Fibroblast of lung (primary cell): Measurements from ENCODE around the gene TUBGCP3. TPM values are rescaled to one million over a fixed set of nuclear protein-coding genes. Genes with fewer than 3 reads are reported as not detected.

ENCODE experiments used
- DNase-seq, 2 donors: peaks; one replicate each; pipeline versions ENCODE4 v3.0.0 to v3.0.0-alpha.2; 2010; ENCODE audit warnings: low read depth in 2 of 2
- H2AFZ ChIP-seq: 2 replicates; pipeline ENCODE4 v1.5.1; 2012; ENCODE audit warnings: low read length, control low read depth, inconsistent platforms
- H3K27ac ChIP-seq: 2 replicates; pipeline ENCODE4 v1.5.1; 2011; ENCODE audit warnings: low read length, control low read depth; ENCODE audit not compliant: insufficient read depth
- H3K27me3 ChIP-seq: 2 replicates; pipeline ENCODE4 v1.5.1; 2011; ENCODE audit warnings: mild to moderate bottlenecking, low read length; ENCODE audit not compliant: control insufficient read depth, insufficient read depth
- H3K36me3 ChIP-seq: 2 replicates; pipeline ENCODE4 v1.5.1; 2011; ENCODE audit warnings: low read length; ENCODE audit not compliant: control insufficient read depth, insufficient read depth
- H3K4me1 ChIP-seq: 2 replicates; pipeline ENCODE4 v1.5.1; 2011; ENCODE audit warnings: low read length; ENCODE audit not compliant: control insufficient read depth, insufficient read depth; ENCODE audit errors: extremely low read depth
- H3K4me2 ChIP-seq: 2 replicates; pipeline ENCODE4 v1.5.1; 2011; ENCODE audit warnings: low read length, control low read depth; ENCODE audit not compliant: insufficient read depth; ENCODE audit errors: extremely low read depth
- H3K4me3 ChIP-seq, 4 experiments: fragments of 200-600 bp in 1 of 4; sonication (generic) in 1 of 4; replicated peaks in 1 of 4; 2 replicates each; pipeline ENCODE4 v1.5.1; 2011 to 2016; ENCODE audit warnings: low read length in 4 of 4, low read depth in 3 of 4, mild to moderate bottlenecking in 3 of 4, control low read depth in 2 of 4, inconsistent platforms in 1 of 4, mixed read lengths in 1 of 4; ENCODE audit not compliant: insufficient read depth in 1 of 4; ENCODE audit errors: control extremely low read depth in 1 of 4
- H3K79me2 ChIP-seq: 2 replicates; pipeline ENCODE4 v1.5.1; 2012; ENCODE audit warnings: mild to moderate bottlenecking, low read length, inconsistent platforms; ENCODE audit not compliant: control insufficient read depth, insufficient read depth
- H3K9ac ChIP-seq: 2 replicates; pipeline ENCODE4 v1.5.1; 2011; ENCODE audit warnings: mild to moderate bottlenecking, low read length, control low read depth; ENCODE audit not compliant: insufficient read depth
- H3K9me3 ChIP-seq: 2 replicates; pipeline ENCODE4 v1.5.1; 2012; ENCODE audit warnings: low read depth, low read length; ENCODE audit not compliant: control insufficient read depth, insufficient read depth
- H4K20me1 ChIP-seq: 2 replicates; pipeline ENCODE4 v1.5.1; 2011; ENCODE audit warnings: low read length; ENCODE audit not compliant: control insufficient read depth, insufficient read depth; ENCODE audit errors: extremely low read depth
- EZH2 ChIP-seq: IDR thresholded peaks from 2 replicates; pipeline ENCODE4 v1.5.1; 2012; ENCODE audit warnings: low read length, control low read depth, mild to moderate bottlenecking; ENCODE audit errors: missing control alignments
- polyA plus RNA-seq, 2 donors: library from polyadenylated mRNA; depleted of rRNA in 1 of 2; stranded (reverse) in 1 of 2; unstranded in 1 of 2; fragments of >200 nt; gene quantifications; 2 replicates each; pipeline ENCODE4 v1.2.1, GENCODE V29; 2011 to 2012; ENCODE audit warnings: missing spikeins in 1 of 2
- total RNA-seq: library from RNA; depleted of rRNA; stranded (reverse); fragments of >200 nt; gene quantifications from 2 replicates; pipeline ENCODE4 v1.2.1, GENCODE V29; 2014
- TF ChIP-seq, protein P1 (sequence below), 2 donors: IDR thresholded peaks in 1 of 2; conservative IDR thresholded peaks in 1 of 2; 1 replicate in 1 of 2; 2 replicates in 1 of 2; pipeline ENCODE4 v1.5.1; 2011 to 2012; ENCODE audit warnings: low read length in 2 of 2, control low read depth in 1 of 2, inconsistent platforms in 1 of 2, low read depth in 1 of 2, mild to moderate bottlenecking in 1 of 2

Gene TUBGCP3
- total and polyA plus RNA-seq, 2 donors (not counting 1 experiment from before 2014, with no cell fraction given) = 14.5 to 17.2 TPM

DNA sequence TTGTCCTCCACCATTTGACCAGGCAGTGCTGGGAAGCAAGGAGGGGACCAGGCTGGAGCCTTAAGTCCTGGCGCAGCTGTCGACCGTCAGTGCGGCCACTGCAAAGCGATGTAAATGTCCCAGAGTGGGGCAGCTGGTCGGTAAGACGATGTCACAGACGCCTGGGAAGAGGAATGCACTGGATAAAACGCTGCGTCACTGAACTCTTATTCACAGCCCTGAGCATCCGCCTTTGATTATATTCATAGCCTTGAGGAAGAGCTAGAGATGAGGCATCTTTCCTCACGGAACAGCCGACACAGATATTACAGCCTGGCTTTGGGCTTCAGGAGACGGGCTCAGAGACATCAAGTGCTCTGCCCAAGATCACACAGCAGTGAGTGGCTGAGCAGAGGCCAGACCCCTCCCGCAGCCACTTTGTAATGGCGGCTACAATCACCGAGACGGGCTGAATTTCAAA is 17.6 kb upstream of the TUBGCP3 start:
- no peaks in the 10 kb centered on the region for H3K4me1 ChIP-seq
- no peaks in the 10 kb centered on the region for H3K9me3 ChIP-seq
- peak overlapping the region; percentile 75 for H2AFZ ChIP-seq
- DNase-seq = peak in 1 of 2 donors; percentile 11
- no peaks in the 10 kb centered on the region for H3K79me2 ChIP-seq
- no peak for TF ChIP-seq EZH2
- TF ChIP-seq, protein P1, sequence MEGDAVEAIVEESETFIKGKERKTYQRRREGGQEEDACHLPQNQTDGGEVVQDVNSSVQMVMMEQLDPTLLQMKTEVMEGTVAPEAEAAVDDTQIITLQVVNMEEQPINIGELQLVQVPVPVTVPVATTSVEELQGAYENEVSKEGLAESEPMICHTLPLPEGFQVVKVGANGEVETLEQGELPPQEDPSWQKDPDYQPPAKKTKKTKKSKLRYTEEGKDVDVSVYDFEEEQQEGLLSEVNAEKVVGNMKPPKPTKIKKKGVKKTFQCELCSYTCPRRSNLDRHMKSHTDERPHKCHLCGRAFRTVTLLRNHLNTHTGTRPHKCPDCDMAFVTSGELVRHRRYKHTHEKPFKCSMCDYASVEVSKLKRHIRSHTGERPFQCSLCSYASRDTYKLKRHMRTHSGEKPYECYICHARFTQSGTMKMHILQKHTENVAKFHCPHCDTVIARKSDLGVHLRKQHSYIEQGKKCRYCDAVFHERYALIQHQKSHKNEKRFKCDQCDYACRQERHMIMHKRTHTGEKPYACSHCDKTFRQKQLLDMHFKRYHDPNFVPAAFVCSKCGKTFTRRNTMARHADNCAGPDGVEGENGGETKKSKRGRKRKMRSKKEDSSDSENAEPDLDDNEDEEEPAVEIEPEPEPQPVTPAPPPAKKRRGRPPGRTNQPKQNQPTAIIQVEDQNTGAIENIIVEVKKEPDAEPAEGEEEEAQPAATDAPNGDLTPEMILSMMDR (conservative IDR thresholded peaks at IDR 0.05 in 1 of 2, IDR thresholded peaks at IDR 0.05 in 1 of 2; ENCODE audit: low read depth in 1 of 2, low read length in 2 of 2) = no peak
- no peak overlapping the region for H3K27ac ChIP-seq
- H3K4me3 ChIP-seq = peak overlapping the region; percentile 51 to 69 (median 58)
- no peak overlapping the region for H3K9ac ChIP-seq
- H4K20me1 ChIP-seq = no peaks in the 10 kb centered on the region
- H3K36me3 ChIP-seq = no peaks in the 10 kb centered on the region
- no peaks in the 10 kb centered on the region for H3K27me3 ChIP-seq
- peak overlapping the region; percentile 77 for H3K4me2 ChIP-seq

DNA sequence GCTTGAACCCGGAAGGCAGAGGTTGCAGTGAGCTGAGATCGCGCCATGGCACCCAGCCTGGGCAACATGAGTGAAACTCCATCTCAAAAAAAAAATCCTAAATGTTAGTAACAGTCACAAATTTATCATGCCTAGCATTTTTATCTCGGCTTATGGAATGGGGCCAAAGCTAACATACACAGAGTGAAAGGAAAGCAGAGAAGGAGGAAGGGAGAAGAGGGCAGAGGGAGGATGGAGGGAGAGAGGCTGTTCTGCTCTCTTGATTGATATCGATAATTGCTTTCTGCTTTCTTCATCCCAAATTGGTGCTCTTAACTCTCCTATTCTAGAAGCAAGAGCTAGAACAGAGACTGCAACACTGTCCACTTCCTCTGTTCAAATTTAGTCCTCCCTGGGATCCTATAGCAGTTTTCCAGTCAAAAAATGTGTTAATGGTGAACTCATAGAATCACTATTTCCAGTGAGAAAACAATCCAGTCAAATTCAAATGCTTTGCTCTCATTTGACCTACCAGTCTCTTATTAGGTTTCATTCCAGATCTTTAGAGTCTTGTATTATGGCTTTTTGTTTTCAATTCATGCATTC is 15.8 kb upstream of the TUBGCP3 start:
- no peak overlapping the region for H3K4me3 ChIP-seq
- H3K9ac ChIP-seq = no peak overlapping the region
- TF ChIP-seq, protein P1 (conservative IDR thresholded peaks at IDR 0.05 in 1 of 2, IDR thresholded peaks at IDR 0.05 in 1 of 2; ENCODE audit: low read depth in 1 of 2, low read length in 2 of 2) = no peak
- no peak for TF ChIP-seq EZH2
- H3K4me1 ChIP-seq = no peaks in the 10 kb centered on the region
- H3K79me2 ChIP-seq = no peaks in the 10 kb centered on the region
- no peaks in the 10 kb centered on the region for H3K9me3 ChIP-seq
- no peak overlapping the region for H3K27ac ChIP-seq
- H2AFZ ChIP-seq = peak overlapping the region; percentile 56
- H3K27me3 ChIP-seq = no peaks in the 10 kb centered on the region
- no peak overlapping the region for H3K4me2 ChIP-seq
- H3K36me3 ChIP-seq = no peaks in the 10 kb centered on the region
- H4K20me1 ChIP-seq = no peaks in the 10 kb centered on the region
- peak; percentile 58 to 63 for DNase-seq

DNA sequence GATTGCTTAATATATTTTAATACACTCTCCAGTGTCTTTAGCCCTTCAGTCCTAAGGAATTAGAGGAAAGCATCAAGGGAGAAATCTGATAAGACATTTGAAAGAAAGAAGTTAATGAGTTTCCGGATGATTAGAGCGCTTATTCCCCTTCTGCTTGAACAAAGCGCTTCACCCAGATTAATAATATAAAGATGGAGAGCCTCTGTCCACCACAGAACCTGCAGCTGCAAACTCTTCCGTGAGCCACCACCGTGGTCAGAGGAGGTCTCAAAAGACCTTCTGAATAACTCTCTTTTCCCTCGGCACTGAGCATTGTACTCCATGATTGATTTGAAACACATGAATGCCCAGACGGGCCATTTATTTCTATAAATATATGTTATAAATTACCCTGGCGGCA is 14.2 kb upstream of the TUBGCP3 start:
- Histone ChIP-seq H3K79me2 (no peaks in the 10 kb centered on the region), H3K27ac (no peak overlapping the region), H3K36me3 (no peaks in the 10 kb centered on the region), H3K4me2 (no peak overlapping the region), H3K27me3 (no peaks in the 10 kb centered on the region), H4K20me1 (no peaks in the 10 kb centered on the region), H3K9ac (no peak overlapping the region), H3K4me3 (no peak overlapping the region), H3K9me3 (no peaks in the 10 kb centered on the region), H3K4me1 (no peaks in the 10 kb centered on the region), H2AFZ (no peak overlapping the region)
- DNase-seq = no peak
- TF ChIP-seq, protein P1 (conservative IDR thresholded peaks at IDR 0.05 in 1 of 2, IDR thresholded peaks at IDR 0.05 in 1 of 2; ENCODE audit: low read depth in 1 of 2, low read length in 2 of 2) = no peak
- no peak for TF ChIP-seq EZH2
